ENCODE data around the gene GAPT.

The GAPT gene
- total RNA-seq = 0 to 0.19 (median 0) reads per million in 3 donors

GRCh38 chr5:58491216-58491892 lies at the start of gene GAPT:
Gene GAPT, plus strand, starts transcription at chr5:58491435. Its CDS starts 3,102 bp downstream, at chr5:58494537.
- Histone ChIP-seq H3K4me1 (ENCODE audit: control insufficient read depth, insufficient read depth, low read length, poor library complexity, severe bottlenecking) (no peaks in the 10 kb centered on the region), H3K9me3 (ENCODE audit: control insufficient read depth, low read length) (no peaks in the 10 kb centered on the region), H3K4me3 (ENCODE audit: insufficient read depth, low read depth, low read length, poor library complexity, severe bottlenecking) (no peak within 1 kb of the TSS), H3K27ac (ENCODE audit: insufficient read depth, low read length, poor library complexity, severe bottlenecking) (no peak within 1 kb of the TSS), H3K36me3 (ENCODE audit: control insufficient read depth, insufficient read depth, low read length) (no peaks in the 10 kb centered on the region), H3K27me3 (replicated peaks; ENCODE audit: control insufficient read depth, insufficient read depth, low read length, poor library complexity, severe bottlenecking) (no peaks in the 10 kb centered on the region)
- DNase-seq = no peak

GRCh38 chr5:58444805-58445204 lies 46.4 kb upstream of the GAPT start:
- Histone ChIP-seq H3K9me3 (ENCODE audit: control insufficient read depth, low read length) (no peaks in the 10 kb centered on the region), H3K27ac (ENCODE audit: insufficient read depth, low read length, poor library complexity, severe bottlenecking) (no peak overlapping the region), H3K4me3 (ENCODE audit: insufficient read depth, low read depth, low read length, poor library complexity, severe bottlenecking) (no peak overlapping the region), H3K4me1 (ENCODE audit: control insufficient read depth, insufficient read depth, low read length, poor library complexity, severe bottlenecking) (no peaks in the 10 kb centered on the region), H3K27me3 (replicated peaks; ENCODE audit: control insufficient read depth, insufficient read depth, low read length, poor library complexity, severe bottlenecking) (peaks cover 3% of the 10 kb centered on the region), H3K36me3 (ENCODE audit: control insufficient read depth, insufficient read depth, low read length) (no peaks in the 10 kb centered on the region)
- DNase-seq = no peak

- DNase-seq = no peak
- Histone ChIP-seq H3K4me1 (ENCODE audit: control insufficient read depth, insufficient read depth, low read length, poor library complexity, severe bottlenecking) (no peaks in the 10 kb centered on the region), H3K9me3 (ENCODE audit: control insufficient read depth, low read length) (no peaks in the 10 kb centered on the region)
Observed at GRCh38 chr5:58446024-58446423, 45.2 kb upstream of the GAPT start.

GRCh38 chr5:58447226-58447625 lies 44.0 kb upstream of the GAPT start:
- no peak for DNase-seq

More at GRCh38 chr5:58446024-58446423, 45.2 kb upstream of the GAPT start:
- no peaks in the 10 kb centered on the region for H3K36me3 ChIP-seq (ENCODE audit: control insufficient read depth, insufficient read depth, low read length)
- no peak overlapping the region for H3K27ac ChIP-seq (ENCODE audit: insufficient read depth, low read length, poor library complexity, severe bottlenecking)
- peaks cover 3% of the 10 kb centered on the region for H3K27me3 ChIP-seq (replicated peaks; ENCODE audit: control insufficient read depth, insufficient read depth, low read length, poor library complexity, severe bottlenecking)
- H3K4me3 ChIP-seq (ENCODE audit: insufficient read depth, low read depth, low read length, poor library complexity, severe bottlenecking) = no peak overlapping the region

GRCh38 chr5:58450018-58450417 lies 41.2 kb upstream of the GAPT start:
- H3K4me1 ChIP-seq (ENCODE audit: control insufficient read depth, insufficient read depth, low read length, poor library complexity, severe bottlenecking) = no peaks in the 10 kb centered on the region
- no peaks in the 10 kb centered on the region for H3K27me3 ChIP-seq (replicated peaks; ENCODE audit: control insufficient read depth, insufficient read depth, low read length, poor library complexity, severe bottlenecking)
- DNase-seq = no peak
- no peaks in the 10 kb centered on the region for H3K36me3 ChIP-seq (ENCODE audit: control insufficient read depth, insufficient read depth, low read length)
- H3K4me3 ChIP-seq (ENCODE audit: insufficient read depth, low read depth, low read length, poor library complexity, severe bottlenecking) = no peak overlapping the region
- no peak overlapping the region for H3K27ac ChIP-seq (ENCODE audit: insufficient read depth, low read length, poor library complexity, severe bottlenecking)
- H3K9me3 ChIP-seq (ENCODE audit: control insufficient read depth, low read length) = no peaks in the 10 kb centered on the region

More at GRCh38 chr5:58447226-58447625, 44.0 kb upstream of the GAPT start:
- no peaks in the 10 kb centered on the region for H3K4me1 ChIP-seq (ENCODE audit: control insufficient read depth, insufficient read depth, low read length, poor library complexity, severe bottlenecking)
- no peaks in the 10 kb centered on the region for H3K9me3 ChIP-seq (ENCODE audit: control insufficient read depth, low read length)
- H3K27ac ChIP-seq (ENCODE audit: insufficient read depth, low read length, poor library complexity, severe bottlenecking) = no peak overlapping the region
- H3K27me3 ChIP-seq (replicated peaks; ENCODE audit: control insufficient read depth, insufficient read depth, low read length, poor library complexity, severe bottlenecking) = no peaks in the 10 kb centered on the region
- no peaks in the 10 kb centered on the region for H3K36me3 ChIP-seq (ENCODE audit: control insufficient read depth, insufficient read depth, low read length)
- no peak overlapping the region for H3K4me3 ChIP-seq (ENCODE audit: insufficient read depth, low read depth, low read length, poor library complexity, severe bottlenecking)

GRCh38 chr5:58450811-58451629 lies 40.2 kb upstream of the GAPT start:
- no peaks in the 10 kb centered on the region for H3K4me1 ChIP-seq (ENCODE audit: control insufficient read depth, insufficient read depth, low read length, poor library complexity, severe bottlenecking)
- no peaks in the 10 kb centered on the region for H3K36me3 ChIP-seq (ENCODE audit: control insufficient read depth, insufficient read depth, low read length)
- H3K4me3 ChIP-seq (ENCODE audit: insufficient read depth, low read depth, low read length, poor library complexity, severe bottlenecking) = no peak overlapping the region
- no peaks in the 10 kb centered on the region for H3K27me3 ChIP-seq (replicated peaks; ENCODE audit: control insufficient read depth, insufficient read depth, low read length, poor library complexity, severe bottlenecking)
- DNase-seq = no peak
- no peaks in the 10 kb centered on the region for H3K9me3 ChIP-seq (ENCODE audit: control insufficient read depth, low read length)
- H3K27ac ChIP-seq (ENCODE audit: insufficient read depth, low read length, poor library complexity, severe bottlenecking) = no peak overlapping the region

GRCh38 chr5:58451732-58452565 lies 39.3 kb upstream of the GAPT start:
- Histone ChIP-seq H3K9me3 (ENCODE audit: control insufficient read depth, low read length) (no peaks in the 10 kb centered on the region), H3K4me3 (ENCODE audit: insufficient read depth, low read depth, low read length, poor library complexity, severe bottlenecking) (no peak overlapping the region), H3K4me1 (ENCODE audit: control insufficient read depth, insufficient read depth, low read length, poor library complexity, severe bottlenecking) (no peaks in the 10 kb centered on the region), H3K27ac (ENCODE audit: insufficient read depth, low read length, poor library complexity, severe bottlenecking) (no peak overlapping the region), H3K36me3 (ENCODE audit: control insufficient read depth, insufficient read depth, low read length) (no peaks in the 10 kb centered on the region), H3K27me3 (replicated peaks; ENCODE audit: control insufficient read depth, insufficient read depth, low read length, poor library complexity, severe bottlenecking) (no peaks in the 10 kb centered on the region)
- DNase-seq = no peak

- Histone ChIP-seq H3K9me3 (ENCODE audit: control insufficient read depth, low read length) (no peaks in the 10 kb centered on the region), H3K4me3 (ENCODE audit: insufficient read depth, low read depth, low read length, poor library complexity, severe bottlenecking) (no peak overlapping the region), H3K36me3 (ENCODE audit: control insufficient read depth, insufficient read depth, low read length) (no peaks in the 10 kb centered on the region), H3K27me3 (replicated peaks; ENCODE audit: control insufficient read depth, insufficient read depth, low read length, poor library complexity, severe bottlenecking) (no peaks in the 10 kb centered on the region), H3K4me1 (ENCODE audit: control insufficient read depth, insufficient read depth, low read length, poor library complexity, severe bottlenecking) (no peaks in the 10 kb centered on the region), H3K27ac (ENCODE audit: insufficient read depth, low read length, poor library complexity, severe bottlenecking) (no peak overlapping the region)
- no peak for DNase-seq
Observed at GRCh38 chr5:58452566-58453258, 38.5 kb upstream of the GAPT start.

GRCh38 chr5:58453306-58453705 lies 37.9 kb upstream of the GAPT start:
- Histone ChIP-seq H3K27ac (ENCODE audit: insufficient read depth, low read length, poor library complexity, severe bottlenecking) (no peak overlapping the region), H3K36me3 (ENCODE audit: control insufficient read depth, insufficient read depth, low read length) (no peaks in the 10 kb centered on the region), H3K4me1 (ENCODE audit: control insufficient read depth, insufficient read depth, low read length, poor library complexity, severe bottlenecking) (no peaks in the 10 kb centered on the region), H3K9me3 (ENCODE audit: control insufficient read depth, low read length) (no peaks in the 10 kb centered on the region), H3K27me3 (replicated peaks; ENCODE audit: control insufficient read depth, insufficient read depth, low read length, poor library complexity, severe bottlenecking) (no peaks in the 10 kb centered on the region), H3K4me3 (ENCODE audit: insufficient read depth, low read depth, low read length, poor library complexity, severe bottlenecking) (no peak overlapping the region)
- DNase-seq = no peak

Measured in effector memory CD4-positive, alpha-beta T cell (primary cell).